WERI-Rb-1 (cell line): ENCODE results near the gene C1orf116.

Experiments used
- DNase-seq: peaks from one replicate; pipeline ENCODE4 v3.0.0-alpha.2; 2020
- H3K27ac ChIP-seq: fragments of 250-450 bp; sonication (Bioruptor Pico); 2 replicates; pipeline ENCODE4 v1.5.1; 2020; ENCODE audit warnings: mild to moderate bottlenecking, moderate library complexity
- H3K27me3 ChIP-seq: fragments of 250-450 bp; sonication (Bioruptor Pico); 2 replicates; pipeline ENCODE4 v1.5.1; 2021; ENCODE audit warnings: mild to moderate bottlenecking, low read depth, moderate library complexity; ENCODE audit not compliant: insufficient read depth, severe bottlenecking
- H3K36me3 ChIP-seq: fragments of 250-450 bp; sonication (Bioruptor Pico); 2 replicates; pipeline ENCODE4 v1.5.1; 2020; ENCODE audit warnings: mild to moderate bottlenecking, moderate library complexity
- H3K4me3 ChIP-seq: 2 replicates; pipeline ENCODE4 v1.5.1; 2011; ENCODE audit warnings: low read depth, mild to moderate bottlenecking, control low read depth, low read length
- H3K9me3 ChIP-seq: fragments of 250-450 bp; sonication (Bioruptor Pico); 2 replicates; pipeline ENCODE4 v1.5.1; 2021; ENCODE audit warnings: mild to moderate bottlenecking, moderate library complexity; ENCODE audit not compliant: severe bottlenecking
- TF ChIP-seq, protein P1 (sequence below): IDR thresholded peaks from 2 replicates; pipeline ENCODE4 v1.5.1; 2011; ENCODE audit warnings: low read depth, mild to moderate bottlenecking, control low read depth, inconsistent platforms, low read length

Gene C1orf116

DNA sequence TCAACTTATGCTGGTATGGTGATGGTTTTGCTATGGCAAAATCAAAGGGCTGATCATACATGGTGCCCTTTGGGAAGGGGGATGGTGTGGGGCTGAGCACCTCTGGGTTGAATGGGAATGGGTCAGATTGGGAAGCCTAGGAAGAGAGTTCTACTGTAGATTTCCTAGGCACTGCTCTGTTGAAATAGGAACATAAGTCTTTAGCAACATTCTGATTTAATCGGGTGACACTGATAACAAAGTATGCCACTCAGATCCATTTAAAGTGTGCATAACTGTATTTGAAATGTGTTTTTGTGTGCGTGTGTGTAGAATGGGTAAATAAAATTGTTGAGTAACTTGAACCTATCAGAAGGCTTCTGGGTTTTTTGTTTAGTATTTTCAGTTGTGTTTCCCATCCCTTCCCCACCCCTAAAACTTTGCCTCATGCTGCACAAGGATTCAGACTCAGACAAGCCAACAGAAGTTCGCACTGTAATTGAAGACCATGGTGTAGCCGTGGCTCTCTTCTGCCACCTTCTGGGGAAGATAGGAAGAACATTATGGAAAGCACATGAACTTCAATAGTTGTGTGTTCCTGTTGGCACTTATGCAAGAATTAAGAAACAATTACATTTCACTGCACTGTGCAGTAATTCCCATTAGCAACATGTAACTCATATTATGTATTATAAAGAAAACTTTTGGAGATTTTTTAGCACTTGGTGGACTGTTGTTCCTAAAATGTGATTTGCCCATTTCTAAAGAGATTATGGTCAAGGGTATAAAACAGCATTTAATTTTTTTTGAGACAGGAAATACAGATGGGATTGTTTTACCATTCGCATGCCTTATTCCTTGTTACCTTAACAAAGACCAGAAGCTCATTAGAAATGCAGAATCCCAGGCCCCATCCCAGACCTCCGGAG, 45.2 kb upstream of the C1orf116 start:
- DNase-seq = peak; percentile 81
- TF ChIP-seq, protein P1, sequence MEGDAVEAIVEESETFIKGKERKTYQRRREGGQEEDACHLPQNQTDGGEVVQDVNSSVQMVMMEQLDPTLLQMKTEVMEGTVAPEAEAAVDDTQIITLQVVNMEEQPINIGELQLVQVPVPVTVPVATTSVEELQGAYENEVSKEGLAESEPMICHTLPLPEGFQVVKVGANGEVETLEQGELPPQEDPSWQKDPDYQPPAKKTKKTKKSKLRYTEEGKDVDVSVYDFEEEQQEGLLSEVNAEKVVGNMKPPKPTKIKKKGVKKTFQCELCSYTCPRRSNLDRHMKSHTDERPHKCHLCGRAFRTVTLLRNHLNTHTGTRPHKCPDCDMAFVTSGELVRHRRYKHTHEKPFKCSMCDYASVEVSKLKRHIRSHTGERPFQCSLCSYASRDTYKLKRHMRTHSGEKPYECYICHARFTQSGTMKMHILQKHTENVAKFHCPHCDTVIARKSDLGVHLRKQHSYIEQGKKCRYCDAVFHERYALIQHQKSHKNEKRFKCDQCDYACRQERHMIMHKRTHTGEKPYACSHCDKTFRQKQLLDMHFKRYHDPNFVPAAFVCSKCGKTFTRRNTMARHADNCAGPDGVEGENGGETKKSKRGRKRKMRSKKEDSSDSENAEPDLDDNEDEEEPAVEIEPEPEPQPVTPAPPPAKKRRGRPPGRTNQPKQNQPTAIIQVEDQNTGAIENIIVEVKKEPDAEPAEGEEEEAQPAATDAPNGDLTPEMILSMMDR = peak; percentile 99
- Histone ChIP-seq H3K4me3 (no peak overlapping the region), H3K27ac (no peak overlapping the region), H3K27me3 (peaks cover 96% of the 10 kb centered on the region), H3K36me3 (no peaks in the 10 kb centered on the region), H3K9me3 (no peaks in the 10 kb centered on the region)

DNA sequence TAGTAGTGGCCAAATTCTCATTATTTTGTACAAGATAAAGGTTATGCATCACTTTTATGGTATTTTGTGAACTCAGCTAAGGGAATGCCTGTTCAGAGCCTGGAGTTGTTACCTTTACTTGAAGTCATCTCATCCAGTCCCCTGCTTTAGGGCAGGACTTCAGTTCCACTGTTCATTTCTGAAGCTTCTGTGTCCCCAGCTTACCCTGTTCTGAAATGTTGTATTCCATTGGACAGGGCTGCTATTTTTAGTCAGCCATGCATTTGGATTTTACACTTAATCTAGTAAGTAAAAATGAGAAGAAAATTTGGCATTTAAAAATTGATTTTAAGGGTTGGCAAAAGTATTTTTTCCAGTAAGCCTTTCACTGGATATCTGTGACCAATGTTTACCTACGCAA, 44.5 kb upstream of the C1orf116 start:
- Histone ChIP-seq H3K4me3 (no peak overlapping the region), H3K27me3 (peaks cover 96% of the 10 kb centered on the region), H3K36me3 (no peaks in the 10 kb centered on the region), H3K27ac (no peak overlapping the region), H3K9me3 (no peaks in the 10 kb centered on the region)
- TF ChIP-seq, protein P1 = no peak
- no peak for DNase-seq

- no peak for DNase-seq
- Histone ChIP-seq H3K27ac (no peak overlapping the region), H3K9me3 (no peaks in the 10 kb centered on the region), H3K36me3 (no peaks in the 10 kb centered on the region), H3K27me3 (peaks cover 96% of the 10 kb centered on the region), H3K4me3 (no peak overlapping the region)
- TF ChIP-seq, protein P1 = no peak
Observed at GRCh38 chr1:207076181-207076955, 43.8 kb upstream of the C1orf116 start.

DNA sequence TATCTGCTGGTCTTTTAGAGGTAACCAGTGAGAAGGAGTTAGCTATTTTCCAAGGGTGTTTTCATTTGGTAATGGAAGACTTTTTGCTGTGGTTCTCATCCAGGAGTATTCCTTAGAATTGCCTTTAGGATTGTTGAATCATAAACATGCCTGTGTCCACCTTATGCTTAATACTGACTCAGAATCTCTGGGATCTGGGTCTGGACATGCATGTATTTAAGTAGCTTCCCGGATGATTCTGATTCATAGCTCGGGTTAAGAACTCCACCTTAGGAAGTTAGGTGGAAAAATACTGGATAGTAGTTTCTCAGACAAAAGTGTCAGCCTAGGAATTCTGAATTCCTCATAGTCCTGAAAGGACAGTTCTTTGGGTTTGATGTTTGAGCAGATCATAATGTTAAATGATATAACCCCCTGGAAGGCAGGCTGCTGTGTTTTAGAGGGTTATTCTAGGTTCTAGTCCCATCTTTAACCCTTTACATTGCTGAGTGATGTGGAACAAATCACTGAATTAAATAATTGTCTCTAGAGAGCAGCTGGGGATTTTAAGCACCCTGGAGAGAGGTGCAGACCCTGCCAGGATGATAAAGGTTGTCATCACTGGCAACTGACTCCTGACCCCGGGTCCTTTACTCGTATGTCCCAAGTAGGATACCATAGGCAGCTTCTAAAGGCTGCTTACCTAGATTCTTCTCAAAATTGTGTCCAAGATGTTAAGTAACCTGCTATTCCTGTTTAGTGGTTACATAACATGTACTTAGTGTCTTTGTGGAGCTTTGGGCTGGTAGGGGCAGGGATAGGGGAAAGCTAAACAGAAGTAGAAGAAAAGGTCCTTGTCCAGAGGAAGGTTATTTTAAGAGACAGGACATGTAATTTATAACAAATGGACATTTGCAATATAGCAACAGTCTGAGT, 41.6 kb upstream of the C1orf116 start:
- TF ChIP-seq, protein P1 = no peak
- H3K4me3 ChIP-seq = no peak overlapping the region
- H3K9me3 ChIP-seq = no peaks in the 10 kb centered on the region
- DNase-seq = no peak
- H3K27me3 ChIP-seq = peaks cover 100% of the 10 kb centered on the region
- H3K27ac ChIP-seq = no peak overlapping the region
- no peaks in the 10 kb centered on the region for H3K36me3 ChIP-seq

GRCh38 chr1:207072233-207072632, 39.7 kb upstream of the C1orf116 start:
- TF ChIP-seq, protein P1 = no peak
- DNase-seq = no peak
- Histone ChIP-seq H3K27me3 (peaks cover 100% of the 10 kb centered on the region), H3K27ac (no peak overlapping the region), H3K36me3 (no peaks in the 10 kb centered on the region), H3K9me3 (no peaks in the 10 kb centered on the region), H3K4me3 (no peak overlapping the region)
